MCF 10A (cell line): ENCODE results near the gene MIA. TPM values are rescaled to one million over a fixed set of nuclear protein-coding genes. Genes with fewer than 3 reads are reported as not detected.

Experiments
- BruUV-seq: library from RNA; stranded (reverse); fragments of 400-500 nt; replicated peaks from 2 replicates; lab custom pipeline; 2021; lab: Mats Ljungman, UMichigan
- CTCF ChIA-PET: fragments of 300-600 bp; sonication (Branson Sonifier 250); formaldehyde crosslinking; extraction: SDS; loops from one replicate; lab custom pipeline; 2021; ENCODE audit warnings: antibody characterized with exemption, inconsistent platforms; lab: Yijun Ruan, JAX
- POLR2A ChIA-PET: fragments of 300-600, 350-650 bp; sonication (Branson Sonifier 250); formaldehyde crosslinking; extraction: SDS; loops from one replicate; lab custom pipeline; 2020; ENCODE audit warnings: antibody characterized with exemption, inconsistent platforms; lab: Yijun Ruan, JAX
- DNase-seq: peaks from one replicate; pipeline ENCODE4 v3.0.0-alpha.2; 2018; ENCODE audit not compliant: unreplicated experiment
- H3K27ac Mint-ChIP-seq: one replicate; pipeline ENCODE4 v1.8.0; 2022; ENCODE audit warnings: mild to moderate bottlenecking, low read depth, mixed read lengths; ENCODE audit not compliant: unreplicated experiment
- H3K27me3 Mint-ChIP-seq: one replicate; pipeline ENCODE4 v1.8.0; 2022; ENCODE audit warnings: mixed read lengths; ENCODE audit not compliant: insufficient read depth, unreplicated experiment
- H3K36me3 Mint-ChIP-seq: one replicate; pipeline ENCODE4 v1.8.0; 2022; ENCODE audit warnings: mild to moderate bottlenecking, moderate library complexity, mixed read lengths; ENCODE audit not compliant: insufficient read depth, unreplicated experiment
- H3K4me1 Mint-ChIP-seq: one replicate; pipeline ENCODE4 v1.8.0; 2022; ENCODE audit warnings: mixed read lengths; ENCODE audit not compliant: insufficient read depth, unreplicated experiment
- H3K4me3 Mint-ChIP-seq: one replicate; pipeline ENCODE4 v1.8.0; 2022; ENCODE audit warnings: mild to moderate bottlenecking, moderate library complexity, mixed read lengths; ENCODE audit not compliant: unreplicated experiment
- H3K9me3 Mint-ChIP-seq: one replicate; pipeline ENCODE4 v1.8.0; 2022; ENCODE audit warnings: mixed read lengths; ENCODE audit not compliant: unreplicated experiment
- CTCF ChIP-seq: fragments of 200-600 bp; IDR thresholded peaks from one replicate; pipeline ENCODE4 v1.8.0; 2022; ENCODE audit warnings: antibody characterized with exemption, mild to moderate bottlenecking; ENCODE audit not compliant: unreplicated experiment
- intact Hi-C: fragments of 100-400 bp; cut with micrococcal nuclease; formaldehyde crosslinking; loops from 2 replicates; pipeline ENCODE4 v1.14.1; 2022
- total RNA-seq: library from RNA; stranded (reverse); gene quantifications from 2 replicates; pipeline ENCODE4 v1.2.3, GENCODE V29; 2022

Gene MIA
- total RNA-seq, 1 experiment from 2014 or later = 0.70 TPM

GRCh38 chr19:40750058-40750873 lies 25.1 kb upstream of the MIA start, which contains the start of gene ACTMAP:
TSS of gene ACTMAP (minus strand) at chr19:40750477. CDS start at chr19:40749803, 674 bp downstream.
- CTCF ChIA-PET = interaction anchor here (0.6 to 1.0 kb wide), 4 partner anchors 28 to 1471 kb away, joined by 3 to 4 read pairs (median 3); no protein-coding TSS in a partner anchor
- BruUV-seq = TSS peak; percentile 92
- intact Hi-C loops = loop anchor here (2.0 kb wide), 2 partner anchors 33 to 87 kb away; partner anchors contain the start of genes COQ8B and ITPKC
- Mint-ChIP-seq H3K4me3 (peak within 1 kb of the TSS; percentile 92), H3K4me1 (peaks cover 31% of the 10 kb centered on the region), H3K27ac (peak within 1 kb of the TSS; percentile 91), H3K27me3 (no peaks in the 10 kb centered on the region), H3K36me3 (peaks cover 34% of the 10 kb centered on the region), H3K9me3 (no peaks in the 10 kb centered on the region)
- TF ChIP-seq CTCF = no peak
- POLR2A ChIA-PET = interaction anchor here (0.7 to 6.7 kb wide), 38 partner anchors 9 to 513 kb away, joined by 3 to 79 read pairs (median 5); partner anchors contain the start of genes AXL, BLVRB, COQ8B and EGLN2
- peak; percentile 100 for DNase-seq

GRCh38 chr19:40750874-40751537 lies 24.3 kb upstream of the MIA start, which contains the start of gene SNRPA:
TSS of gene SNRPA (plus strand) at chr19:40751203. CDS start at chr19:40751409, 206 bp downstream.
- POLR2A ChIA-PET = interaction anchor here (0.7 to 6.7 kb wide), 40 partner anchors 10 to 512 kb away, joined by 3 to 79 read pairs (median 5); partner anchors contain the start of genes AXL, BLVRB, COQ8B and EGLN2
- Mint-ChIP-seq H3K27ac (peak within 1 kb of the TSS; percentile 91), H3K36me3 (peaks cover 41% of the 10 kb centered on the region), H3K9me3 (no peaks in the 10 kb centered on the region), H3K4me1 (peaks cover 37% of the 10 kb centered on the region), H3K27me3 (no peaks in the 10 kb centered on the region), H3K4me3 (peak within 1 kb of the TSS; percentile 92)
- intact Hi-C loops = loop anchor here (1.0 to 2.0 kb wide), 3 partner anchors 34 to 88 kb away; partner anchors contain the start of genes COQ8B and ITPKC
- CTCF ChIA-PET = interaction anchor here (0.7 to 1.0 kb wide), 3 partner anchors 28 to 1470 kb away, joined by 3 to 4 read pairs (median 3); no protein-coding TSS in a partner anchor
- peak; percentile 99 for DNase-seq
- no peak for TF ChIP-seq CTCF
- BruUV-seq = no TSS peak

- peaks cover 54% of the 10 kb centered on the region for H3K36me3 Mint-ChIP-seq
- intact Hi-C loops = no loop called here
- H3K9me3 Mint-ChIP-seq = no peaks in the 10 kb centered on the region
- ChIA-PET CTCF (interaction anchor here (0.6 to 1.6 kb wide), 8 partner anchors 18 to 118 kb away, joined by 3 to 9 read pairs (median 4); no protein-coding TSS in a partner anchor), POLR2A (interaction anchor here (0.6 to 6.7 kb wide), 19 partner anchors 12 to 1527 kb away, joined by 3 to 57 read pairs (median 4); partner anchors contain the start of genes B9D2, COQ8B, EGLN2 and HNRNPUL1)
- no peak for DNase-seq
- BruUV-seq = no TSS peak
- H3K4me3 Mint-ChIP-seq = peak overlapping the region; percentile 92
- TF ChIP-seq CTCF = no peak
- H3K27ac Mint-ChIP-seq = peak overlapping the region; percentile 91
- H3K27me3 Mint-ChIP-seq = no peaks in the 10 kb centered on the region
- peaks cover 45% of the 10 kb centered on the region for H3K4me1 Mint-ChIP-seq
These were observed 23.0 kb upstream of the MIA start for GRCh38 chr19:40752257-40752781.
